Breast epithelium (tissue), 3 donors: Measurements from ENCODE around the gene GNG7.

Experiments
- POLR2A ChIP-seq: fragments of 450-650 bp; IDR thresholded peaks from one replicate; pipeline ENCODE4 v1.6.1; 2016; ENCODE audit warnings: antibody characterized with exemption, mild to moderate bottlenecking, moderate library complexity
- TF ChIP-seq, protein P1 (sequence below), 3 donors: fragments of 450-650 bp; IDR thresholded peaks; one replicate each; pipeline ENCODE4 v1.5.1; 2016 to 2017; ENCODE audit warnings: antibody characterized with exemption in 3 of 3, mild to moderate bottlenecking in 3 of 3, moderate library complexity in 3 of 3

DNA sequence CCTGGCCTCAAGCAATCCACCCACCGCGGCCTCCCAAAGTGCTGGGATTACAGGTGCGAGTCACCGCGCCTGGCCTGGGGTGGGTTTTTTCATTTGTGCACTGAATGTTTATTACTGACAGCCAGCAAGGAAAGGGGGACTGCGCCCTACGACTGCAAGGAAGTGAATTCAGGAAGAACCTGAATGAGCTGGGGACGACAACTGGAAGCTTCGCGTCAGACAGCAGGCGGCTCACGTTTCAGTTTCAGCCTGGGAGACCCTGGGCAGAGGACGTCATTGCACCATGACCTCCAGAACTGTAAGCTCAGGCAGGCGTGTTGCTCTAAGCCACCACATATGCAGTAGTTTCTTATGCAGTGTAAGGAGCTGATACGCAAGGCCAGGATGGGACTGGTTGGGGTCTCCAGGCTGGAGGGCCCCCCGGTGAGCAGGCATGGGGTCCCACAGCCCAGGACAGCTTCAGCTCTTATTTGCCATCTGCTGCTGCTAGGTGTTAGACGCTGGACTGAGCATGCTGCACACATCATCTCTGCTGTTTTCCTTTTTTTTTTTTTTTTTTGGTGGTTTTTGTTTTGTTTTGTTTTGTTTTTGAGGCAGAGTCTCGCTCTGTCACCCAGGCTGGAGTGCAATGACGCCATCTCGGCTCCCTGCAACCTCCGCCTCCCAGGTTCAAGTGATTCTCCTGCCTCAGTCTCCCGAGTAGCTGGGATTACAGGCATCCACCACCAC is 160.0 kb downstream of the GNG7 start:
- TF ChIP-seq, protein P1, sequence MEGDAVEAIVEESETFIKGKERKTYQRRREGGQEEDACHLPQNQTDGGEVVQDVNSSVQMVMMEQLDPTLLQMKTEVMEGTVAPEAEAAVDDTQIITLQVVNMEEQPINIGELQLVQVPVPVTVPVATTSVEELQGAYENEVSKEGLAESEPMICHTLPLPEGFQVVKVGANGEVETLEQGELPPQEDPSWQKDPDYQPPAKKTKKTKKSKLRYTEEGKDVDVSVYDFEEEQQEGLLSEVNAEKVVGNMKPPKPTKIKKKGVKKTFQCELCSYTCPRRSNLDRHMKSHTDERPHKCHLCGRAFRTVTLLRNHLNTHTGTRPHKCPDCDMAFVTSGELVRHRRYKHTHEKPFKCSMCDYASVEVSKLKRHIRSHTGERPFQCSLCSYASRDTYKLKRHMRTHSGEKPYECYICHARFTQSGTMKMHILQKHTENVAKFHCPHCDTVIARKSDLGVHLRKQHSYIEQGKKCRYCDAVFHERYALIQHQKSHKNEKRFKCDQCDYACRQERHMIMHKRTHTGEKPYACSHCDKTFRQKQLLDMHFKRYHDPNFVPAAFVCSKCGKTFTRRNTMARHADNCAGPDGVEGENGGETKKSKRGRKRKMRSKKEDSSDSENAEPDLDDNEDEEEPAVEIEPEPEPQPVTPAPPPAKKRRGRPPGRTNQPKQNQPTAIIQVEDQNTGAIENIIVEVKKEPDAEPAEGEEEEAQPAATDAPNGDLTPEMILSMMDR (IDR thresholded peaks at IDR 0.05), result no peak
- no peak for TF ChIP-seq POLR2A
